Stimulated activated naive CD8-positive, alpha-beta T cell treated with anti-CD3 and anti-CD28 coated beads, Interleukin-15, Interleukin-2, amounts not matched to agents 100 ng/mL and 50 ng/mL, for 24 hours (primary cell): ENCODE data around the gene CLOCK.

ENCODE experiments used
- H3K27ac Mint-ChIP-seq: one replicate; pipeline ENCODE4 v1.8.0; 2021; ENCODE audit warnings: mild to moderate bottlenecking, mixed read lengths
- H3K27me3 Mint-ChIP-seq: one replicate; pipeline ENCODE4 v1.8.0; 2021; ENCODE audit warnings: mixed read lengths
- H3K36me3 Mint-ChIP-seq: one replicate; pipeline ENCODE4 v1.8.0; 2021; ENCODE audit warnings: low read depth, mixed read lengths
- H3K4me1 Mint-ChIP-seq: one replicate; pipeline ENCODE4 v1.8.0; 2021; ENCODE audit warnings: low read depth, mixed read lengths
- H3K4me3 Mint-ChIP-seq: one replicate; pipeline ENCODE4 v1.8.0; 2021; ENCODE audit warnings: mild to moderate bottlenecking, mixed read lengths
- H3K9me3 Mint-ChIP-seq: one replicate; pipeline ENCODE4 v1.8.0; 2021; ENCODE audit warnings: mixed read lengths

Gene CLOCK

GRCh38 chr4:55378617-55379467 lies 167.9 kb downstream of the CLOCK start:
- H3K4me1 Mint-ChIP-seq = peaks cover 5% of the 10 kb centered on the region
- no peaks in the 10 kb centered on the region for H3K27me3 Mint-ChIP-seq
- H3K27ac Mint-ChIP-seq = no peak overlapping the region
- H3K36me3 Mint-ChIP-seq = no peaks in the 10 kb centered on the region
- no peak overlapping the region for H3K4me3 Mint-ChIP-seq
- no peaks in the 10 kb centered on the region for H3K9me3 Mint-ChIP-seq
